Measurements from ENCODE around the gene TMEM184B.

TMEM184B gene

GRCh38 chr22:38215156-38216038 lies 57.4 kb downstream of the TMEM184B start:
- H3K4me3 ChIP-seq (ENCODE audit: low read length), result no peak overlapping the region
- TF ChIP-seq CTCF (conservative IDR thresholded peaks at IDR 0.05; ENCODE audit: low read depth, low read length), result no peak
- DNase-seq (ENCODE audit: low read depth), result no peak

GRCh38 chr22:38214302-38215056 lies 58.3 kb downstream of the TMEM184B start:
- TF ChIP-seq CTCF (conservative IDR thresholded peaks at IDR 0.05; ENCODE audit: low read depth, low read length), result peak; percentile 24
- DNase-seq (ENCODE audit: low read depth), result no peak
- peak overlapping the region; percentile 23 for H3K4me3 ChIP-seq (ENCODE audit: low read length)

GRCh38 chr22:38213990-38214301 lies 58.9 kb downstream of the TMEM184B start:
- DNase-seq (ENCODE audit: low read depth), result no peak
- TF ChIP-seq CTCF (conservative IDR thresholded peaks at IDR 0.05; ENCODE audit: low read depth, low read length), result no peak

GRCh38 chr22:38213319-38213989 lies 59.4 kb downstream of the TMEM184B start:
- H3K4me3 ChIP-seq (ENCODE audit: low read length), result no peak overlapping the region

More at GRCh38 chr22:38213990-38214301, 58.9 kb downstream of the TMEM184B start:
- H3K4me3 ChIP-seq (ENCODE audit: low read length), result peak overlapping the region; percentile 23

GRCh38 chr22:38212442-38212841 lies 60.4 kb downstream of the TMEM184B start:
- DNase-seq (ENCODE audit: low read depth), result no peak
- no peak for TF ChIP-seq CTCF (conservative IDR thresholded peaks at IDR 0.05; ENCODE audit: low read depth, low read length)
- no peak overlapping the region for H3K4me3 ChIP-seq (ENCODE audit: low read length)

More at GRCh38 chr22:38213319-38213989, 59.4 kb downstream of the TMEM184B start:
- no peak for DNase-seq (ENCODE audit: low read depth)
- no peak for TF ChIP-seq CTCF (conservative IDR thresholded peaks at IDR 0.05; ENCODE audit: low read depth, low read length)

- no peak overlapping the region for H3K4me3 ChIP-seq (ENCODE audit: low read length)
- no peak for TF ChIP-seq CTCF (conservative IDR thresholded peaks at IDR 0.05; ENCODE audit: low read depth, low read length)
- no peak for DNase-seq (ENCODE audit: low read depth)
Observed at GRCh38 chr22:38211556-38211955, 61.3 kb downstream of the TMEM184B start.

Data from retinal pigment epithelial cell (primary cell).